ENCODE data around the gene FGD3.
A peak's percentile ranks its signal among the peaks of the same experiment; 100 is the strongest.

Gene FGD3

DNA sequence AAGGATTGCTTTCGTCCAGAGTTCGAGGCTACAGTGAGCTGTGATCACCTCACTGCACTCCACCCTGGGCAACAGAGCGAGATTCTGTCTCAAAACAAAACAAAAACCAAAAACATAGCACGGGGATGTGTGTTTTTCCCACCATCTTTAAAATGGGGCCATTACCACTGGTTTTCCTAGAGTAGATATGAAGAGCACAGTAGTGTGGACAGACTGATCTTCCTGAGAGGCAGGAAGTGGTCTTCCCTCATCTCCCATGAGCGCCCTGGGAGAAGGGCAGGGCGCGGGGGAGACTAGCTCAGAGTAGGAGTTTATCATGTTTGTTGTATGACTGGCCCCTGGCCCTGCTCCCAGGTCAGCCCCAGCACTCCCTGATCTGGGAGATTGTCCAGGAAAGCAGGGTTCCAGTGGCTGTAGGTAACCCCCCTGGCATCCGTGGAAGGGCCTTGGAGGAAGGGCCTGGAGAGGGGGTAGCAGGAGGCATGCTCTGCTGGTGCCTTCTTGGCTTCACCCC lies 113.5 kb downstream of the FGD3 start:
- H3K27ac ChIP-seq: peak overlapping the region; percentile 24
- no peak for TF ChIP-seq ZFX (IDR thresholded peaks at IDR 0.05)

GRCh38 chr9:93061260-93061751 lies 114.0 kb downstream of the FGD3 start:
- TF ChIP-seq, protein P1, sequence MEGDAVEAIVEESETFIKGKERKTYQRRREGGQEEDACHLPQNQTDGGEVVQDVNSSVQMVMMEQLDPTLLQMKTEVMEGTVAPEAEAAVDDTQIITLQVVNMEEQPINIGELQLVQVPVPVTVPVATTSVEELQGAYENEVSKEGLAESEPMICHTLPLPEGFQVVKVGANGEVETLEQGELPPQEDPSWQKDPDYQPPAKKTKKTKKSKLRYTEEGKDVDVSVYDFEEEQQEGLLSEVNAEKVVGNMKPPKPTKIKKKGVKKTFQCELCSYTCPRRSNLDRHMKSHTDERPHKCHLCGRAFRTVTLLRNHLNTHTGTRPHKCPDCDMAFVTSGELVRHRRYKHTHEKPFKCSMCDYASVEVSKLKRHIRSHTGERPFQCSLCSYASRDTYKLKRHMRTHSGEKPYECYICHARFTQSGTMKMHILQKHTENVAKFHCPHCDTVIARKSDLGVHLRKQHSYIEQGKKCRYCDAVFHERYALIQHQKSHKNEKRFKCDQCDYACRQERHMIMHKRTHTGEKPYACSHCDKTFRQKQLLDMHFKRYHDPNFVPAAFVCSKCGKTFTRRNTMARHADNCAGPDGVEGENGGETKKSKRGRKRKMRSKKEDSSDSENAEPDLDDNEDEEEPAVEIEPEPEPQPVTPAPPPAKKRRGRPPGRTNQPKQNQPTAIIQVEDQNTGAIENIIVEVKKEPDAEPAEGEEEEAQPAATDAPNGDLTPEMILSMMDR (conservative IDR thresholded peaks at IDR 0.05): no peak
- no peak for TF ChIP-seq ZFX (IDR thresholded peaks at IDR 0.05)
- H3K27ac ChIP-seq: peak overlapping the region; percentile 24

DNA sequence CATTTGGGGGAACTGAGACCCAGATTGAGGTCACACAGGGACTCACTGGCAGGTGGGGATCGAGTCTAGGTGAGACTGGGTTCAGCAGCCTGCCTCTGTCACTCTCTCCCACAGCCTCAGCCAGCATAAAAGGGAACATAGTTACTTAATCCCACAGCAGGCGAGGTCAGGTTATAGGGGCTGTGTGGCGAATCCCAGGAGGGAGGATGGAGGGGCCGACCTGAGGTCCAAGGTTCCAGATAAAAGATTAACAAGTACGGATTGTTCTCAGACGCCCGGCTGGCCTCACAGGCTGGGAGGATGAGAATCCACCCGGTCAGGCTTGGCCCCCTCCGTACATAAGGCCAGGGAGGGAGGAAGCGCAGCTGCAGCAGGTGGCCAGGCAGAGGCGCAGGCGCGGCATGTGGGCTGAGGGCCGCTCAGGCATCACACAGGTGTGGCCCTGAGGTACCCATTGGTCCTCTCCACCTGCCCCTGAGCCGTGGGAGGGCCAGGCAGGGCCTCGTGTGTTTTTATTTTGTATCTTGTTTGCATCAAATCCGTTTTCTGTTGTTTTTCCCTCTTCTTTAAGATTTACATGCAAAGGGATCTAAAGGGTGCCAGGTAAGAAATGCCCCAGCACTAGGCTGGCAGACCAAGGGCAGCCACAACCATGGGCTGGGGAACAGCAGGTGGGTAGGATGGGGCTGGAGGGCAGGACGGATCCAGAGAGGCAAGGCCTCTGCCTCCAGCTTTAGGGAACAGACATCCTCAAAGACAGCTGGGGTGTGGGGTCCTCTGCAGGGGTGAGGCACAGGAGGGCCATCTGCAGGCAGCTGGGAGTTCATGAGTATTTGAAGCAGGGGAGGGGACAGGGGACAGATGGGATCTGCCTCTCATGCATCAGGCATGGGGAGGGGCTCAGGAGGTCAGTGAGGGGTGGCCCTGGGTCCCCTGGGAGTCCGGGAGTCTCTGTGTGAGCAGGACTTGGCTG lies 114.8 kb downstream of the FGD3 start:
- TF ChIP-seq, protein P1 (conservative IDR thresholded peaks at IDR 0.05): no peak
- TF ChIP-seq ZFX (IDR thresholded peaks at IDR 0.05): no peak
- H3K27ac ChIP-seq: peak overlapping the region; percentile 24

- TF ChIP-seq, protein P1 (conservative IDR thresholded peaks at IDR 0.05): no peak
- no peak for TF ChIP-seq ZFX (IDR thresholded peaks at IDR 0.05)
- H3K27ac ChIP-seq: no peak overlapping the region
Measured at GRCh38 chr9:93064392-93065134, 117.2 kb downstream of the FGD3 start.

DNA sequence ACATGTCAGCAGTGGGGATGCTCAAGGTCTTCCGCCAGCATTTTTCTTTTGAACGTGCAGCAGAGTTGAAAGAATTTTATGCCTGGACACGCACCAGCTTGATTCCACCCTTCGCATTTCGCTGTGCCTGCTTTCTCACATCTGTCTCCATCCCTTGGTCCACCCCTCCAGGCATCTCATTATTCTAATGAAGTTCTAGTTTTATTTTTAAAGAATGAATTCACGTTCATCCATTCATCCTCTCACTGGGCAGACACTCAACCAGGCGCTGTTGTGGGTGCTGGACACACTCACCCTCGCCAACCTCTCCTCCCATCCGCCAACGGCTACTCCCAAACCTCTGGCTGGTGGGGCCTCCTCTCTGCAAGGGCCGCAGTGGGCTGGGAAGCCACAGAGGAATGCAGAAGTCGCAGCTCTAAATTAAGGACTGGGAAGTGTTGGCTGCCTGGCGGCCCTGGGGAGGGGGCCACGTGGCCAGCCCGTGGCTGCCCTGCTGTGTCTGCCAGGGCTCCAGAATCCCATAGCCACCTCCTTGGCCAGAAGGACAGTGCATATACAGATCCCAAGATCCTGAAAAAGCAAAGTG lies 117.9 kb downstream of the FGD3 start:
- TF ChIP-seq, protein P1 (conservative IDR thresholded peaks at IDR 0.05): no peak
- TF ChIP-seq ZFX (IDR thresholded peaks at IDR 0.05): no peak
- H3K27ac ChIP-seq: no peak overlapping the region

- no peak overlapping the region for H3K27ac ChIP-seq
- TF ChIP-seq, protein P1 (conservative IDR thresholded peaks at IDR 0.05): no peak
- no peak for TF ChIP-seq ZFX (IDR thresholded peaks at IDR 0.05)
Measured at GRCh38 chr9:93066978-93067603, 119.8 kb downstream of the FGD3 start.

DNA sequence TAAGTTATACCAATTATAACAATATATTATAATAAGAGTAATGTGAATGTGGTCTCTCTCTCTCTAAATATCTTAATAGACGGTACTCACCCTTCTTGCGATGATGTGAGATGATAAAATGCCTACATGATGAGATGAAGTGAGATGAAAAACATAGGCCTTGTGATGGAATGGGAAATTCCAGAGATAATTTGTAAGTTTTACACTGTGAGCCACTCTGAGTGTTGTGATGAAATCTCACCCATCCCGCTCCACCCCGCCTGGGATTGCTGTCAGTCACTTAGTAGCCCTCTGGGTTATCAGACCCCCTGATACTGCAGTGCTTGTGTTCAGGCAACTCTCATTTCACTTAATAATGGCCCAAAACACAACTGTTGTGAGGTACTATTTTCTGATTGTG lies 121.6 kb downstream of the FGD3 start:
- no peak overlapping the region for H3K27ac ChIP-seq
- TF ChIP-seq, protein P1 (conservative IDR thresholded peaks at IDR 0.05): no peak
- no peak for TF ChIP-seq ZFX (IDR thresholded peaks at IDR 0.05)

Measured in C4-2B (cell line).